Ovary (tissue), 9 donors: ENCODE measurements around the gene SLC39A8. TPM values are rescaled to one million over a fixed set of nuclear protein-coding genes. Genes with fewer than 3 reads are reported as not detected.

Source experiments
- DNase-seq, 5 donors: peaks; one replicate each; pipeline ENCODE4 v3.0.0-alpha.2; 2019 to 2020
- H3K27ac ChIP-seq, 2 donors: fragments of 200-600 bp; one replicate each; pipeline versions ENCODE4 v1.5.1 to v1.8.0; 2019 to 2022
- H3K27me3 ChIP-seq: fragments of 200-600 bp; one replicate; pipeline ENCODE4 v1.8.0; 2022
- H3K36me3 ChIP-seq: fragments of 200-600 bp; sonication (generic); one replicate; pipeline ENCODE4 v1.5.1; 2019
- H3K4me1 ChIP-seq: one replicate; pipeline ENCODE4 v1.8.1; 2013; ENCODE audit warnings: mild to moderate bottlenecking, moderate library complexity; ENCODE audit not compliant: insufficient read depth
- H3K4me3 ChIP-seq: fragments of 200-600 bp; sonication (generic); one replicate; pipeline ENCODE4 v1.5.1; 2017
- H3K9me3 ChIP-seq, 2 donors: fragments of 200-600 bp in 1 of 2; sonication (generic) in 1 of 2; one replicate each; pipeline versions ENCODE4 v1.5.1 to v1.8.1; 2013 to 2019; ENCODE audit warnings: mild to moderate bottlenecking in 1 of 2, moderate library complexity in 1 of 2
- EP300 ChIP-seq: sonication (generic); formaldehyde crosslinking; IDR thresholded peaks from one replicate; pipeline ENCODE4 v1.6.1; 2017; ENCODE audit warnings: antibody characterized with exemption
- POLR2A ChIP-seq: fragments of 450-650 bp; IDR thresholded peaks from one replicate; pipeline ENCODE4 v1.6.1; 2017; ENCODE audit warnings: antibody characterized with exemption, mild to moderate bottlenecking, moderate library complexity
- WGBS, 3 donors: extraction: QIAGEN DNeasy Blood & Tissue Kit in 1 of 3; methylation state at CpG; one replicate each; pipeline versions ENCODE4 v1.1.5 to v1.1.7; 2013 to 2017; 5-methylcytosine and 5-hydroxymethylcytosine counted together
- intact Hi-C, 4 donors: fragments of 100-400 bp; cut with DNase I; formaldehyde crosslinking; loops; one replicate each; pipeline versions ENCODE4 v1.11.0 to v1.15.1; 2022 to 2023
- polyA plus RNA-seq, 2 donors: library from polyadenylated mRNA; stranded (reverse); fragments of 200-250 nt in 1 of 2; fragments of 350-450 nt in 1 of 2; fragmentation: Illumina TruSeq in 1 of 2; extraction: RNeasy Lipid Tissue Mini Kit (QIAGEN cat#74804) in 1 of 2; gene quantifications; one replicate each; pipeline ENCODE4 v1.2.3, GENCODE V29; 2013 to 2014
- total RNA-seq, 7 donors: library from RNA; depleted of rRNA in 2 of 7; stranded (reverse); fragments of >200 nt in 2 of 7; fragmentation: NEBNext Ultra II Directional in 3 of 7; extraction: Animal tissue kit (Norgen Biotek cat#: 25700) in 3 of 7; gene quantifications; one replicate each; pipeline versions ENCODE4 v1.1.0 to v1.2.4, GENCODE V29; 2016 to 2023
- TF ChIP-seq, protein P1 (sequence below), 3 donors: fragments of 450-650 bp in 2 of 3; fragments of 200-600 bp in 1 of 3; IDR thresholded peaks; one replicate each; pipeline versions ENCODE4 v1.5.1 to v1.8.0; 2016 to 2022; ENCODE audit warnings: antibody characterized with exemption in 3 of 3, mild to moderate bottlenecking in 1 of 3
- donor health status: DM: no; HTN: no; CAD: no; lungs with moderate emphysema.
- donor health status: DM: no; HTN: no; CAD: no.
- donor health status: Bipolar disorder and iron deficiency.
- donor health status: DM: yes; HTN: yes; CAD: no.
- donor health status: DM: no; HTN: no; CAD: no.
- donor health status: DM: yes; HTN: yes; CAD: no.

SLC39A8 gene
- total and polyA plus RNA-seq, 9 donors, result 11.5 to 28.7 (median 19.2) TPM

DNA sequence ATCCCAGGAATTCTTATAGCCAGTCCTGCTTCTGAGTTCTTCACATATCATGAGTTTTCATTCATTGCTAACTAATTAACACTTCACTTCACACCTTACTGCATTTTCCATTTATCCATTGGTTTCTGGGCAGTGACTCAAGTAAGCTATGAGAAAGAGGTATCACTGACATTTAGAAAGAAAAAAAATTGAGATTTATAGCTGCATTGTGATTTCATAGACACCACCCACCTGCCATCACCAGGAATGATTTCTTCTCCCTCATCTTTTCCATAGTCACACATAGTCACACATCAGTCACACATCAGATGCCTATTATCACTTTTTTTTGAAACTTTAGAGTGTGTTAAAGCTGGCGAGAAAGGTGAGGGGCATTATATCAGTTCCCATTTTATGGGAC is 121.8 kb downstream of the SLC39A8 start:
- intact Hi-C loops, result no loop called here
- WGBS, 3 donors, result 91 to 98% (median 94%) methylated on average over 1 of the region's 1 CpG
- H3K27ac ChIP-seq, result no peak overlapping the region

DNA sequence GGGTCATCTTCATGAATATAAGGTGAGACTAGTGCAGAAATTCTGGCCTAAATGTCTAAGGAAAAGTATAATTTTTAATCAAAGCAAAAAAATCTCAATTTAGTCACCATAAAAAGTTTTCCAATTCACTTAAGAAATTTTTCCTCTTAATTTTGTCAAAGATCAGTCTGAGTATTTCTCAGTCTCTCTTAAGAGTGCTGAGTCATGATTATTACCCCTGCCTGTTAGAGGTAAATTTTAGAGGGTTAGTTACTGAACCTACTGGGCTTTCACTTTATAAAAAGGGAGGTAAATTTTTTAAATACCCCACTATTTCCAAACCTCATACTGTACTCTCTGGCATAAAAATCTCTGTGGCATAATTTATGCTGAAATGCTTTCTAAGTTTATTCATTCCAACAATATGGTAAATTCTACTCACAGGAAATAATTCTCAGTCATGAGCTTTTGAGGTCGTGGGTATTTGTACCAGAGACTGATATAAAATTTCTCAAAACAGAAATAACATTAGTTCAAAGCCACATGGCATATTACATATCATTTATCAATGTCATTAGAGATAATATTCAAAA is 122.4 kb downstream of the SLC39A8 start:
- Histone ChIP-seq H3K4me1 (no peaks in the 10 kb centered on the region), H3K27ac (no peak overlapping the region), H3K27me3 (no peaks in the 10 kb centered on the region), H3K9me3 (no peaks in the 10 kb centered on the region), H3K4me3 (no peak overlapping the region), H3K36me3 (no peaks in the 10 kb centered on the region)
- WGBS, 3 donors, result 38 to 60% (median 44%) methylated on average over 1 of the region's 1 CpG
- TF ChIP-seq, protein P1, sequence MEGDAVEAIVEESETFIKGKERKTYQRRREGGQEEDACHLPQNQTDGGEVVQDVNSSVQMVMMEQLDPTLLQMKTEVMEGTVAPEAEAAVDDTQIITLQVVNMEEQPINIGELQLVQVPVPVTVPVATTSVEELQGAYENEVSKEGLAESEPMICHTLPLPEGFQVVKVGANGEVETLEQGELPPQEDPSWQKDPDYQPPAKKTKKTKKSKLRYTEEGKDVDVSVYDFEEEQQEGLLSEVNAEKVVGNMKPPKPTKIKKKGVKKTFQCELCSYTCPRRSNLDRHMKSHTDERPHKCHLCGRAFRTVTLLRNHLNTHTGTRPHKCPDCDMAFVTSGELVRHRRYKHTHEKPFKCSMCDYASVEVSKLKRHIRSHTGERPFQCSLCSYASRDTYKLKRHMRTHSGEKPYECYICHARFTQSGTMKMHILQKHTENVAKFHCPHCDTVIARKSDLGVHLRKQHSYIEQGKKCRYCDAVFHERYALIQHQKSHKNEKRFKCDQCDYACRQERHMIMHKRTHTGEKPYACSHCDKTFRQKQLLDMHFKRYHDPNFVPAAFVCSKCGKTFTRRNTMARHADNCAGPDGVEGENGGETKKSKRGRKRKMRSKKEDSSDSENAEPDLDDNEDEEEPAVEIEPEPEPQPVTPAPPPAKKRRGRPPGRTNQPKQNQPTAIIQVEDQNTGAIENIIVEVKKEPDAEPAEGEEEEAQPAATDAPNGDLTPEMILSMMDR (IDR thresholded peaks at IDR 0.05), result no peak
- TF ChIP-seq EP300 (no peak), POLR2A (no peak)
- intact Hi-C loops, result no loop called here
- DNase-seq, result no peak

More for the DNA sequence above, 121.8 kb downstream of the SLC39A8 start:
- Histone ChIP-seq H3K27me3 (no peaks in the 10 kb centered on the region), H3K9me3 (no peaks in the 10 kb centered on the region), H3K36me3 (no peaks in the 10 kb centered on the region), H3K4me3 (no peak overlapping the region), H3K4me1 (no peaks in the 10 kb centered on the region)
- TF ChIP-seq, protein P1 (IDR thresholded peaks at IDR 0.05), result no peak
- TF ChIP-seq EP300, result no peak
- no peak for TF ChIP-seq POLR2A
- DNase-seq, result no peak

DNA sequence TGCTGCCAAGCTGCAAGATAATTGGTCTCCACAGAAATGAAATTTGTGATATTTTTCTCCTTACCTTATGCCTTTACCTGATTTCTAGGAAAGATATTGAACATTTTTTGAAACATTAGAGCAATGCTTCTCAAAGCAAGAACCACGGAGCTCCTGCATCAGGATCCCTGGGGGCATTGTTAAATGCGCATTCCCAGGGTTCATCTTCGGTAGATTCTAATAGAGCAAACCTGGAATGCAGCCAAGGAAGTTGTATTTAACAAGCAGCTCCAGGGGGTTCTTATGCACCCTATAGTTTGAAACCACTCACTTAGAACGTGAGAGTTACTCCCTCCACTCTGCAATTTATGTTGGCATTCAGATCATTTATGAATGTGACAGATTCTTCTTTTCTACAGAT is 126.2 kb downstream of the SLC39A8 start:
- 41 to 52% (median 42%) methylated on average over 4 of the region's 4 CpGs for WGBS, 3 donors
- no peak overlapping the region for H3K27ac ChIP-seq
- no peaks in the 10 kb centered on the region for H3K27me3 ChIP-seq
- no peaks in the 10 kb centered on the region for H3K36me3 ChIP-seq
- DNase-seq, result no peak
- no peak overlapping the region for H3K4me3 ChIP-seq
- TF ChIP-seq EP300 (no peak), POLR2A (no peak)
- TF ChIP-seq, protein P1 (IDR thresholded peaks at IDR 0.05), result no peak
- no peaks in the 10 kb centered on the region for H3K4me1 ChIP-seq
- intact Hi-C loops, result no loop called here
- H3K9me3 ChIP-seq, result no peaks in the 10 kb centered on the region

DNA sequence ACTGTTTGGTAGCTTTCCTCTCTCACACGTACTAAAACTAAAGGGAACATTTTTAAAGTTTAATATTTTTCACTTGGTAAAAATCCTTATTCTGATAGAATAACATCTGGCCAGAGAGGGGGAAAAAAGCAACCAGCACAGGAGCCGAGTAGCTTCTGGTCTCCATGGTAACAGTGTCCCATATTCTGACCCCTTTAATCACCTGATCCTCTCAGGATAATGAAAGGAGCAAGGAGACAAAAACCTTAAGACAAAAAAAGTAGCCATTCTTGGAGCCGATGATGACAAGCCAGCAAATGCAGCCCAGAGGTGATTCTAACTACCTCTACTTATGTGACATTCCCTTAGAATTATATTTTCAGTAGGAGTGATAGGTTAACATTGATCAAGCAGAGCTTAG is 126.6 kb downstream of the SLC39A8 start:
- Histone ChIP-seq H3K4me3 (no peak overlapping the region), H3K9me3 (no peaks in the 10 kb centered on the region), H3K27ac (no peak overlapping the region), H3K27me3 (no peaks in the 10 kb centered on the region), H3K36me3 (no peaks in the 10 kb centered on the region), H3K4me1 (no peaks in the 10 kb centered on the region)
- DNase-seq, result no peak
- intact Hi-C loops, result no loop called here
- 63 to 73% (median 66%) methylated on average over 3 of the region's 3 CpGs for WGBS, 3 donors
- TF ChIP-seq EP300 (no peak), POLR2A (no peak)
- TF ChIP-seq, protein P1 (IDR thresholded peaks at IDR 0.05), result no peak
